Globus pallidus (tissue), 1 donor: Measurements from ENCODE around the gene PIBF1.
"Not testable (repeated sequence)": the region's sequence is repeated elsewhere in the genome, so short reads cannot be mapped to it uniquely, and the experiment has no call there.

Experiments used
- DNase-seq: peaks from one replicate; pipeline ENCODE4 v3.0.0-alpha.2; 2015; ENCODE audit warnings: low spot score

Gene PIBF1

DNA sequence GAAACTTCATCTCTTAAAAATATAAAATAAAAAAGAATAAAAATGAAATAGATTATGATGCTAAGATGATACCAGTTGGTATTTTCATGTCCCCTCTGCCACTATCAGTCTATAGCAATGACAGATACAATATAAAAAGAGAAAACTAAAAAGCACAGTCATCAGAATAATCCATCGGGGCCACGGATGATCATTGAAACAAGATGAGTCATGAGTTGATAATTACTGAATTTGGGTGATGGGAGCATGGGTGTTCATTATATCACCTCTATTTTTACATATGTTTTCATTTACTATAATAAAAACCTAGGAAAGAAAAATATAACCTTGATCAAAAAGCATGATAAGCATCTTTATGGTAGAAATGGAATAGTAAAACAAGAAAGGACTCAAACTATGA is 41.1 kb downstream of the PIBF1 start:
- no peak for DNase-seq

- DNase-seq = no peak
Observed at GRCh38 chr13:72823724-72824123, 41.8 kb downstream of the PIBF1 start.

- DNase-seq = no peak
Observed at GRCh38 chr13:72834601-72835000, 52.7 kb downstream of the PIBF1 start.

GRCh38 chr13:72839831-72840426 is 58.0 kb downstream of the PIBF1 start:
- DNase-seq = peak; percentile 4

DNA sequence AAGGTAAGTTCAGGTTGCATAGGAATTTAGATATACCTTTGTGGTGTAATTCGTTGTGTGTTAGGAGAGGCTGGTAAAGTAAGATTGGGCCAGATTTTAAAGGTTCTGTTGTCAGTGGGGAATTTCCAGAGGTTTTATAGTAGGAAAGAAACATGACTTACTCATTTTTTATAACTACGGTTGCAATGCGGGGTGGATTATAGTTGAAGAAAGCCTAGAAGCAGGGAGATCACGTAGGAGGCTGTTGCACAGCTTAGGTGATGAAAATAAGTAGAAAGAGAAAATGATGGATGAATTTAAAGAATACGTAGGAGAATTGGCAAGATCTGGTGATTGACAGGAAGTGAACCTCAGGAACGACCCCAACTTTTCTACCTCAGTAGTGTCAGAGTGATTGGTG is 61.1 kb downstream of the PIBF1 start:
- no peak for DNase-seq

DNA sequence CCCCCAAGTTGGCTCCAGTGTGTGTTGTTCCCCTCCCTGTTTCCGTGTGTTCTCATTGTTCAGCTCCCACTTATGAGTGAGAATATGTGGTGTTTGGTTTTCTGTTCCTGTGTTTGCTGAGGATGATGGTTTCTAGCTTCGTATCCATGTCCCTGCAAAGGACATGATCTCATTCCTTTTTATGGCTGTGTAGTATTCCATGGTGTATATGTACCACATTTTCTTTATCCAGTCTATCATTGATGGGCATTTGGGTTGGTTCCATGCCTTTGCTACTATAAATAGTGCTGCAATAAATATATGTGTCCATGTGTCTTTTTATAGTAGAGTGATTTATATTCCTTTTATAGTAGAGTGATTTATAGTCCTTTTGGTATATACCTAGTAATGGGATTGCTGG is 63.2 kb downstream of the PIBF1 start:
- not testable (repeated sequence) for DNase-seq

- DNase-seq = no peak
Observed at GRCh38 chr13:72849571-72849970, 67.6 kb downstream of the PIBF1 start.

DNA sequence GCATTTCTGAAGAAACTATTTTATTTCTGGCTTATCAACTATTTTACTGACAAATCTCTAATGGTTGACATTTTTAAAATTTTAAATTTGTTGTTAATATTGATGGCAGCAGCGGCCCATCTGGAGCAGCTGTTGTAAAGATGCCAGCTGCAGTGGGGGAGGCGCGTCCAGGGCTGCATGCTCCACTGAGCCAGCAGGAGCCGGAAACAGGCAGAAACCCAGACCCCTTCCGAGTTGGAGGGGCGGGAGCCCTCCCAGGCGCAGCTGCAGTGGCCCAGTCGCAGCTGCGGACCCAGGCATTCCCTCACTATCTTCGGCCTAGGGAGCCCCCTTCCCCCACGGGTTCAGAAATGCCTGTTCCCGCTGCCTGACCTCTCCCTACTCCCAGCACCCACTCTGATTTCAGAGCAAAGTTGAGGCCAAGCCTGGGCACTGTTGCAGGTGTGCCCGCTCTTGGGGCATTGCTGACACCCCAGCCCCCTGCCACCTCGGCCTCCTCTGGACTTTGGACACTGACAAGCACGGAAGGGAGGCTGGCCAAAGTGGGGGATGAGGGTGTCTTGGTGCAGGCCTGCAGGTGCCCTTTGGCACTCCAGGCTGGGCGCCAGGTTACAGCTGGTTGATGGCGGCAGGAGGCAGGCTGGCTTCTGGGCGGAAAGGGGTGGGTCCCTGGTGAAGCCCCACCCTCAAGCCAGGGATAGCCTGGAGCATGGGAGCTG is 69.2 kb downstream of the PIBF1 start:
- DNase-seq = no peak

- no peak for DNase-seq
Observed at GRCh38 chr13:72851678-72852014, 69.7 kb downstream of the PIBF1 start.

GRCh38 chr13:72852207-72852606 is 70.3 kb downstream of the PIBF1 start:
- no peak for DNase-seq

GRCh38 chr13:72853000-72853399 is 71.1 kb downstream of the PIBF1 start:
- DNase-seq = no peak

GRCh38 chr13:72864142-72865011 is 82.4 kb downstream of the PIBF1 start:
- DNase-seq = no peak

GRCh38 chr13:72868229-72868628 is 86.3 kb downstream of the PIBF1 start:
- no peak for DNase-seq

- no peak for DNase-seq
Observed at GRCh38 chr13:72875233-72875632, 93.3 kb downstream of the PIBF1 start.

DNA sequence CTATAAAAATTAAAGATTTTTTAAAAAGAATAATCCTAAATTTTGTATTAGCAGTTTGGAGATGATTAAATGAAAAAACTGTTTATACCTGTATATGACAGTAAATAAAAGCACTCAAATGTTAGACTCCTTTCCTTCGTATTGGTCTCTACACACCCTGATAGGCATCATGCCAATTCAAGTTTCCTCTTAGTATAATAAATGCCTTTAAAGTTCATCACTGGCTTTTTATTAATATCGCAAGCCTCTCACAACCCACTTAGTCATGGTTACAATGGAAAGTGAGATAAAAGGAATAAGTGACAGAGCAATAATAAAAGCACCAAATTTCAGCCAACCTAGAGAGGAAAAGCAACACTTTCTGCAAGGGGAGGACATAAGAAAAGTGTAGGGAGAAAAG is 102.2 kb downstream of the PIBF1 start:
- DNase-seq = no peak

DNA sequence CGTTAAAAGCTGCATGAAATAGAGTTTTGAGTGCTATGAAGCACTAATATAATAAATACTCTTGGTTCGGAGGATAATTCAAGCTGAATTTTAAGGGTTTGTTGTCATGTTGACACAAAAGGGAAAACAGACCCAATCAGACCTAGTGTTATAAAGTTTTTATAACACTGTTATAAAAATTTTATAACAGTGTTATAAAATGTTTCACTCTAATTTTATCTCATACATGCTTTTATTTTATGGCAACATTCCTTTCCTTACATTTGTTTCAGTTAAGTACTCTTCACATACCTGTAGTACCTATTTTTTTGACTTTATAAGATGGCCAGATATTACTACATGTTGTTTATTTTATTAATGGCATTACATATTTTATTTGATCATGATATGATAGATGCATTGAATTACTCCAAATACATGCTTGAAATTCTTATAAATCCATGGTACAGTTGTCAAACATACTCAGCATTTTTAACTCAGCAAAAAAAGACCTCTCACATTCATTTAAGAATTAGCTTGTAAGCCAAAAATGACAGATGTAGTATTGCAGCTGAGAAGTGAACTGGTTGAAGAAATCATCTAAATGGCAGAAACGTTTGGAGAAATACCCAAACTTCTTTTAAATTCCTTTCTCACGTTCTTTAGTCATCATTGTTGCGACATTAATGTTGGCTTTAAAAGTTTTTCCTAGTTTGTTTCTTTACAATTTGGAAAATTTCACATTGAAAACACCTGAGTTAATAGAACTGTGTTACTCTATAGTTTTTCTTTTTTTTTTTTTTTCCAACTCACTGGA is 104.5 kb downstream of the PIBF1 start:
- DNase-seq = no peak

DNA sequence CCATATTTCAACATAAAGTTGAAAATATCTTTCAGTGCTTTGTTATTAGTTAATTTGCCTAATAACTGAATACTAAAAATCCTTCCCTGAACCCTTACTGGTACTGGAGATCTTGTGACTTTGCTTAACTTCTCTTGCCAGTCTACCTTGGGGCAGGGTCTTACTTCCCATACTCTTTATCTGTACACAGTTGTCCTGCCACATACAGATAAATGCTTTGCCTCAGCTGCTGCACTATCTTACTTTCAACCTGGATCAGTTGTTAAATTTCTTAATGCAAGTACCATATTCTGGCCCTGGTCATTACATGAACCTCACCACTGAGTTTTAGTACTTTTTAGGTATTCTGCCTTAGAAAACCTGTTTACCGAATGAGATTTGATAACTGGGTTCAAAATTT is 107.6 kb downstream of the PIBF1 start:
- no peak for DNase-seq

DNA sequence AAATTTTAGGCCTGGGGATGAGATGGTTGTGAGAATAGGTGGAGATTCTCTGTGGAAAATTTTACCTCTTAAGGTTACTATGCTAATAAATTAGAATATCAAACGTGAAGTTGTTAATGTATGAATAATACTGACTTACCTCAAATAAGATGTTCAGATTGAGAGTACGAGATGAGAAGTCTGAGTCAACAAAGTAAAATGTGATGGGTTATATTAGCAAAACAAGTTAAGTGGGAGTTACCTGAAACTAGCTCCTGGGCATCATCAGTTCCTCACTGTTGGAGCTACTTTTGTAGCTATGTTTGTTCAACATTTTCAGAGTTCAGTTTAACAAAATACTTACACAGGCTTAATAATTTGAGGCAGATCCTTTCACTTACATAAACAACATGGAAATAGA is 108.6 kb downstream of the PIBF1 start:
- no peak for DNase-seq

DNA sequence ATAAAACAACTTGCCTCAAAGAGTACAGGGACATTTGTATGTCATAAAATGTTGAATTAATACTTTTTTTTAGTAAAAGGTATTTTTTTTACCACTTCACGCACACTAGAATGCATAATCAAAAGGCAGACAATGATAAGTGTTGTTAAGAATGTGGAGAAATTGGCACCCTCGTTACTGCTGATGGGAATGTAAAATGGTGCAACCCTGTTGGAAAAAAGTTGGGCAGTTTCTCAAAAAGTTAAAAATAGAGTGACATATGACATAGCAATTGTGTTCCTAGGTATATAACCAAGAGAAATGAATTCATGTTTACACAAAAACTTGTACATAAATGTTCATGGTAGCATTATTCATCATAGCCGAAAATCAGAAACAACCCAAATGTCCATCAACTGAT is 109.5 kb downstream of the PIBF1 start:
- no peak for DNase-seq

- no peak for DNase-seq
Observed at GRCh38 chr13:72896869-72897268, 114.9 kb downstream of the PIBF1 start.

GRCh38 chr13:72901546-72901945 is 119.6 kb downstream of the PIBF1 start:
- DNase-seq = not testable (repeated sequence)

- no peak for DNase-seq
Observed at GRCh38 chr13:72908416-72908815, 126.5 kb downstream of the PIBF1 start.
